ENCODE results near the gene LRRC10.

LRRC10 gene, protein sequence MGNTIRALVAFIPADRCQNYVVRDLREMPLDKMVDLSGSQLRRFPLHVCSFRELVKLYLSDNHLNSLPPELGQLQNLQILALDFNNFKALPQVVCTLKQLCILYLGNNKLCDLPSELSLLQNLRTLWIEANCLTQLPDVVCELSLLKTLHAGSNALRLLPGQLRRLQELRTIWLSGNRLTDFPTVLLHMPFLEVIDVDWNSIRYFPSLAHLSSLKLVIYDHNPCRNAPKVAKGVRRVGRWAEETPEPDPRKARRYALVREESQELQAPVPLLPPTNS

DNA sequence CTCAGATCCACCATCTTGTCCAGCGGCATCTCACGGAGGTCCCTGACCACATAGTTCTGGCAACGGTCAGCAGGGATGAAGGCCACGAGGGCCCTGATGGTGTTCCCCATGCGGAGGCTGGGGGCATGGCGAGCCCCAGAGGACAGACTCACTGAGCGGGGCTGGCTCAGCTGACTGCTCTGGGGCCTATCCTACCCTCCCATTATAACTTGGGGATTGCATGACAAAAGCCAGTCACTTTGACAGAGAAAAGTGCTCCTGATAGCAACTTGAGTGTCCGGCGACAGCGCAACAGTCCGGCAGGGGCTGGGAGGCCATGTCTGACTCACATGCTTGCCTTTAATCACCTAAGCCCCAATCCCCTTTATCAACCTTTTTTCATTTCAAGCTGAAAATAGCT lies at the start of gene LRRC10:
Gene LRRC10 (minus strand): TSS at position 179 of the 400 bp plus-strand sequence. CDS start 69 bp downstream, at position 110.
- no peak for DNase-seq

GRCh38 chr12:69660164-69660863 lies 49.6 kb upstream of the LRRC10 start:
- no peak for DNase-seq

DNA sequence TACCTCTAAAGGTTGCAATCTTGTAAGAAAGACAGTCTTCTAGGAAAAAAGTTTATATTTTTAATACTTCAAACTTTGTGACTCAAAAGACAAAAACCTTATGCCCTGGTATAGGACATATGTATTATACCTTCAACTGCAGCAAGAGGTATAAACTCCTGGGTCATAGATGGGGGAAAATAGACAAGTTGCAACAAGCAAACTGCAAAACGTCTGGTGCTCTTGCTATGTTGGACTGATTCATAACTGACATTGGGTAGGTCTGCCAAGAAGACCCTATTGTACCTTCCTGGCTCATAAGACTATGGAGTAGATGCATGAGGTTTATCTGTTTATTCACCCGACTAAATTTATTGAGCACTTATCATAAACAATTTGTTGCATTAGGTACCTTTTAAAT lies 47.5 kb upstream of the LRRC10 start:
- DNase-seq, result no peak

DNA sequence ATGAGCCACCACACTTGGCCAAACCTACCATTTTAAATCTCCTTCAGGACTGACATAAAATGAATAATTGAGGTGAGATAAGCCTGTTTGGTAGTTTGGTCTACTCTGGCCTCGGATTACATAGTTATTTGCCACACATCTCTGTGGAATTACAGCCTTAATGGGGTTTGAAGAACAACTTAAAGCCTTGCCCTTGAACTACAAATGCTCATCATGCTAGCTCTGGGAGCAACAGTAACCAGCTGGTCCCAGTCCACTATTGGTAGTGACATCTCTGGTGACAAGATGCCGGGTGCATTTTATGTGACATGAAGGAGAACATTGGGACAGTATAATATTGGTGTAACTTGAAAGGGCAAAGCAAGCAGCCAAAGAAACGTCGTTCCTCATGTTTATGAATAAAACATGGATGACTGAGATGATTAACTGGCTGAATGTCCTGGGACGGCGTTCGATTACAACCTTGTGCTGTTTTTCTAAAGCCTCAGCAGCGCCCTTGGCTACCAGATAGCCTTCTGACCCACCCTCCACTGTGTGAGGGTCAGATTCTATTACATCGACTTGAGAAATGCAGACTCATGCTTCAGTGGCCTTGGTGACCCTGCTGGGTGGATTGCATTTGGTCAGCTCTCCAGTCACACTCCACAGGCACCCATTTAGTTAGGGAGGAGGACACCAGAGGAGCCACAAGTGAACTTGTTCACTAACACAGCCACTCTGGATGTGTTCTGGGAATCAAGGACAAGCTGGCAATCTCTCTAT lies 46.9 kb upstream of the LRRC10 start:
- no peak for DNase-seq

DNA sequence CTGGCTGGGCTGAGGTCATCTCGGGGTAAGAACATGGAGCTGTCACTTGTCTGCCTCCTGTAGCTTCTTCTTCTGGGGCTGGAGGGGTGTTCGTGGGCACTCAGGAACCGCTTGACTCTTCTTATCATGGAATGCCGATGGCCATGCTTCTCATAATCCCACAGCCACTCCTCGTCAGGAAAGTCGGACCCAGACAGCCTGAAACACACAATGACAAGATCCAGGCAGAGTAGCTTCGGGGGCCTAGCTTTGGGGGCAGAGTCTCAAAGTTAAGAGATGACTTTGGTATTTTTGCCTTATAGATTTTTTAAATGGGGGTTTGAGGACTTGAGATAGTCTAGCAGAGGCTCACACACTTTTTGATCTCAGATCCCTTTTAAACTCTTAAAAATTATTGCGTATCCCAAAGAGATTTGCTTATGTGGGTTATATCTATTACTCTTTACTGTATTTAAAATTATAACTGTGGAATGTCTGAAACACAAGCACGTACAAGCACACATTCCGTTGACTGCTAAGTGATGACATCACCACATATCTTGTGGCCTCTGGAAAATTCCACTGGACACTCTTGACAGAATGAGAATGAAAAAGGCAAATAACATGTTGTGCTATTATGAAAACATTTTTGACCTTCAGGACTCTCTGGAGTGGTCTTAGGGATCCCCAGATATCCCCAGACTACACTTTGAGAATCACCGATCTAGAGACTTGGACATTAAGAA lies 45.1 kb upstream of the LRRC10 start:
- no peak for DNase-seq

- no peak for DNase-seq
Measured at GRCh38 chr12:69653703-69654102, 43.0 kb upstream of the LRRC10 start.

DNA sequence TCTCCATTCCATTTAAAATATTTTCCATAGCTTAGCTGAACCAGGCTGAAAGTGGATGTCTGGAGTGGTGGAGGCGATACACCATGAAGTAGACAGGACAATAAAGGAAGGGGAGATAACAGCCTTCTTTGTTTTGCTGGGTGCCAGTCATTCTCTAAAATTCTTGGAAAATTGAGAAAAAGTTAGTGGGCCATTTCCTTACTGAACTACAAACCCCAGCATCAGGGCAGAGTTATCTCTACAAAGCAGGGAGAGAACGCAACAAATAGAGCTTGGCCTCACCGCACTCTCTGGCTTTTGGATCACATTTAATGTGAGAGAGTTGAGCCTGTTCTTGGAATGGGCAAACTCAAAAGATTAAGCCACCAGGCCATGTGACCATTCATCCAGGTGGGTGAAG lies 41.2 kb upstream of the LRRC10 start:
- no peak for DNase-seq

- DNase-seq, result no peak
Measured at GRCh38 chr12:69649529-69649928, 38.8 kb upstream of the LRRC10 start.

DNA sequence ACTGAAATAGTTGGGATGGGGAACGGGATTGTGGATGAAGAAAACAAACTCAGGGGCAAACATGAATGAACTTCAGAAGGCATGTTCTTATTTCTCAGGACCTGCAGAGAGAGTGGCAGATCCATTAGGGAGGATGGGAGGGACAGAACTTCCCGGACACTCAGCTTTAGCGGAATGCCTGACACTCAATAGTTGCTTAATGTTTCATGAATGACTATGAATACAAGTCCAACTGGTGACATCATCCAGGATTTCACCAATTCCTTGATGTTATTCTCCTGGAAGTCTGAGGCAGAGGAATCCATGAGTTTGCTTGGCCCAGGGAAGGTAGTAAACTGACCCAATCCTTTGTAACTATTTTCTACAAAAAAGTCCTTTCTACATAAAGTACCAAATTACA lies 37.8 kb upstream of the LRRC10 start:
- no peak for DNase-seq

GRCh38 chr12:69647178-69647577 lies 36.5 kb upstream of the LRRC10 start:
- DNase-seq, result no peak

DNA sequence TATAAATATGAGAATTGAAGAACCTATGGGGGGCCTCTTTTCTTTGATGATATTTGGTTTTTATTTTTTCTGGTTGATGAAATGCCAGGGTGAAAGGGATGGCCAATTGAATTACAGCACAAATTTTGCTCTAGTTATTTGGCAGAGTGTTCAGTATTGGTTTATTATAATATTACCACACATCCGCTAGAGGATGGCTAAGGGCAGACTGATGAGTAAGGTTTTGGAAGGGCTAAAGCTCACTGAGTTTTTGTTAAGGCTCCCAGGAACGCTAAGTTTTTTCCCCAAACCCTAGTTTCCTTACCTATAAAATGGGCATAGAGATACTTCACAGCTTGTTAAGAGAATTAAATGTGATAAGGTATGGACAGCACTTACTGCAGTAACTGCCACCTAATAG lies 34.3 kb upstream of the LRRC10 start:
- DNase-seq, result no peak

DNA sequence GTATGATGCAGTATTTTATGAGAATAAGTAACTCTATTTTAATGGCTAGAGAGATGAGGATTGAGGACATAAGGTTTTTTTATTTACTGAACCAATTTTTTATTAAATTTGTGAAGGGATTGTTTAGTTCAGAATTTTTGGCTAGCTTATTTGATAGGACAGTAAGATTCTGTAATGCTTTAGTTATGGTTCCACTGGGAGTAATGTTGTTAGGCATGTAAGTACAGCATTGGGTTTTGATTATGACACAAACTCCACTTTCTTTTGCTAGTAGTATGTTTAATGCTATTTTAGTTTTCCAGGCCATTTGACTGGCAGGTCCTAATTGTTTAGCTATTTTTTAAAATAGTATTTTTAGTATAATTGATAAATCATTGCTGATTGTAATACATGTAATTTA lies 33.8 kb upstream of the LRRC10 start:
- DNase-seq, result no peak

GRCh38 chr12:69642531-69642930 lies 31.8 kb upstream of the LRRC10 start:
- DNase-seq, result no peak

DNA sequence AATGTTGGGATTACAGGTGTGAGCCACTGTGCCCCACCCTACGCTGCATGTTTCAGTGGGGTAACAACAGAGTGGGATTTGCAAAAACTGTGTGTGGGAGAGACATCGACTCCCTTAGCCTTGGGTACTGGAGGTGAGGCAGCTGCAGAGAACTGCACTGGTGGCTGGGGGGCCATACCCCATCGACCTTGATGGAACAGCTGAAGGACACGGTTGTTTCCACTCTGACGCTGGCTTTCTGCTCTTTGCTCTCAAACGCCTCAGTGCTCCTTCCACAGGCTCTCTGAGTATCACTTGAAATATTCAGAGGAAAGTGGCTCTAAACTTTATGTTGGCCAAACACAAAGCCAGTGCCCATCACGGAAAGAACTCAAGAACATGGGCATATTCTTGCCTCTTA lies 30.8 kb upstream of the LRRC10 start:
- no peak for DNase-seq

DNA sequence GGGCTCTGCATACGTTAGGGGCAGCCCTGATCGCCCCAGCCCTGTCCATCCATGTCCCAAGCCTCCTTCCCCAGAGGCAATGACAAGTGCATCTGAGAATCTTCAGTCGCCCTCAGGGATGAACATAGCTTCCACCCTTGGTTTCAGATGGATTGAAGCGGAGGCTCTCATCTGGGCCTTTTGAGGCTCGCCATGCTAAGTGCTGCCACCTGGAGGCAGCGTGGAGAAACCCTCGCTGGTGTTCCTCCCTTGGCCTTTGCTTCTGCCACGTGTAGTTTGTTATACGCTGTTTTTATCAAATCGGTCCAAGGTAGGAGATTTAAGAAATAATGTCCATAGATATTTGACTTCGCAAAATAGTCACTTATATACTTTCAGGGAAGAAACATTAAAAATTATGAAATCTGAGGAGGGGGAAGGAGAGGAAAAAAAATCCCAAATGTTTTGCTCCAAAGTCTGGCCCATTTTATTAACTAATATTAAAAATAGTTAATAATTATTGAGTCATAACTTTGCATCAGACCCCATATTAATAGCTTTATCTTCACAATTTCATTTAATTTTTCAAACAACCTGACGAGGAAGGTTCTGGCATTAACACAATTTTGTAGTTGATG lies 28.8 kb upstream of the LRRC10 start:
- peak; percentile 77 for DNase-seq

DNA sequence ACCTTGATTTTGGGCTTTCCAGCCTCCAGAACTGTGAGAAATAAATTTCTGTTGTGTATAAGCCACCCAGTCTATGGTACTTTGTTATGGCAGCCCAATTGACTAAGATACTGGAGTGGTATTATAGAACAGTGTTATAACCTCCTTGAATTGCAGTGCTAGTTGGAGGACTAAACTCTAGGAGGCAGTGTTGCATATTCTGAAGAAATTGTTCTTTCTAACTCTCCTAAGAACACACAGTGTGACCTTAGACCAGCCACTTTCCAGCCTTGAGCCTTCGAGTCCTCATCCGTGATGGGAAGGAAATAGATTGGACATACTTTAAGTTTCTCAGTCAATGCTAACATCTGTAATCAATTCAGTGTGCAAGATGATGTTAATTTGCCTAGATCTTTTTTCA lies 22.4 kb upstream of the LRRC10 start:
- no peak for DNase-seq

- DNase-seq, result no peak
Measured at GRCh38 chr12:69630191-69630590, 19.5 kb upstream of the LRRC10 start.

- DNase-seq, result no peak
Measured at GRCh38 chr12:69627501-69627900, 16.8 kb upstream of the LRRC10 start.

DNA sequence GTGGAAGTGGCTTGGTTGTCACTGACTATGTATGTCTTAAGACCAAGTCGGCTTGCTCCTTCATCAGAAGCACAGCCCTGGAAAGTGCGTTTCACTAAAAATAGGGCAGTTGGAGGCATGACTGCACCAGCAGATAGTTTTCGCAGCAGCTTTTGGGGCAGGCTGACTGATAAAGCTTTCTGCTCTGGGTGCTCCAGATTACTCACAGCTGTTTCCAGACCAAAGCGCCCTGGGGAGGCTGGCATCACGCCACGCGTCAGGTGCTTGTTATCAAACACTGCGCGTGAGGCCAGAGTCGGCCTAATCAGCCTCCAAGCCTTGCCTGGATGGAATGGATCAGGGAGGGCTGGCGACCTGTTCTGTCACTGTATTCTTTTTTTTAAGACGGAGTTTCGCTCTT lies 13.3 kb upstream of the LRRC10 start:
- DNase-seq, result no peak

DNA sequence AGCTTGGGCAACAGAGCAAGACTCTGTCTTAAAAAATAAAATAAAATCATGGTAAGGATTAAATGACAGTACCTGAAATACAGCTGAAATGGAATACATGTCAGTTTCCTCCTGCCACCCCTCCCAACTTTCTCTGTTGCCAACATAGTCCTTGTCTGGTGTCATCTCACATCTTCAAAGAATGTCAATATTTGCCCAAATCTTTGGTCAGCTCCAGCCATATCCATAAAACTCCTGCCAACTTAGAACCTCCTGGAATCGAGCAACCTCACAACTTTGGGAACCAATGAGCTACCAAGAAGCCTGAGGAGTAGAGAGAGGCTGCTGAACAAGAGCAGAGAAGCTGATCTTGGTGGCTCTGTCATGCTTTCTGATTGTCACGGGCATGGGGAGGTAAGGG lies 10.8 kb upstream of the LRRC10 start:
- no peak for DNase-seq

DNA sequence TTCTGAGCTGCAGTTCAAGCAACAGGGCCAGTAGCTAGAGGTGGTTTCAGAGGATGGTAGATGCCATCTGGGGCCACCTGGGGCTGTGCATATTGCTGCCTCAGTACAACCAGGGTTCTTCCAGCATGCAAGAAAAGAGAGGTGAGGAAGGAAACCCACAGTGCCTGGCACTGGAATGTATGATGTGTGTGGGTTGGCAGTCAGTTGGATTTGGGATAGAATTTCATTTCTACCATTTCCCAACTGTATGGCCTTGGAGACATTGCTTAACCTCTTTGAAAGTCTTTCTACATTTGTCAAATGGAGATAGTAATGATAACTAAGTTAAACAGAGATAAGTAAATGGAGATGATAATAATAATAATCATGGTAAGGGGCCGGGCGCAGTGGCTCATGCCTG lies 10.2 kb upstream of the LRRC10 start:
- DNase-seq, result no peak

- no peak for DNase-seq
Measured at GRCh38 chr12:69620077-69620476, 9.4 kb upstream of the LRRC10 start.

- no peak for DNase-seq
Measured at GRCh38 chr12:69619050-69619449, 8.3 kb upstream of the LRRC10 start.

Data from suppressor macrophage treated with lipopolysaccharide for 4 hours (primary cell).